Pulmonary artery endothelial cell (primary cell): ENCODE results near the gene CD6. TPM values are rescaled to one million over a fixed set of nuclear protein-coding genes. Genes with fewer than 3 reads are reported as not detected.
A peak's percentile ranks its signal among the peaks of the same experiment; 100 is the strongest.

Experiments used
- DNase-seq: peaks from one replicate; pipeline ENCODE4 v3.0.0-alpha.2; 2011; ENCODE audit warnings: low read depth, low spot score
- total RNA-seq: library from RNA; depleted of rRNA; stranded (reverse); fragments of >200 nt; gene quantifications from 2 replicates; pipeline ENCODE4 v1.2.3, GENCODE V29; 2014

CD6 gene
- total RNA-seq, 1 donor from 2014 or later, result not detected

GRCh38 chr11:61009392-61010275, 38.2 kb downstream of the CD6 start:
- DNase-seq, result no peak

- DNase-seq, result no peak
These were observed 39.2 kb downstream of the CD6 start for GRCh38 chr11:61010466-61011228.

GRCh38 chr11:61011229-61011870, 39.9 kb downstream of the CD6 start:
- peak; percentile 30 for DNase-seq

- DNase-seq, result no peak
These were observed 40.7 kb downstream of the CD6 start for GRCh38 chr11:61011950-61012736.

GRCh38 chr11:61012737-61013215, 41.3 kb downstream of the CD6 start:
- no peak for DNase-seq

- DNase-seq, result no peak
These were observed 46.6 kb downstream of the CD6 start for GRCh38 chr11:61018059-61018458.

DNA sequence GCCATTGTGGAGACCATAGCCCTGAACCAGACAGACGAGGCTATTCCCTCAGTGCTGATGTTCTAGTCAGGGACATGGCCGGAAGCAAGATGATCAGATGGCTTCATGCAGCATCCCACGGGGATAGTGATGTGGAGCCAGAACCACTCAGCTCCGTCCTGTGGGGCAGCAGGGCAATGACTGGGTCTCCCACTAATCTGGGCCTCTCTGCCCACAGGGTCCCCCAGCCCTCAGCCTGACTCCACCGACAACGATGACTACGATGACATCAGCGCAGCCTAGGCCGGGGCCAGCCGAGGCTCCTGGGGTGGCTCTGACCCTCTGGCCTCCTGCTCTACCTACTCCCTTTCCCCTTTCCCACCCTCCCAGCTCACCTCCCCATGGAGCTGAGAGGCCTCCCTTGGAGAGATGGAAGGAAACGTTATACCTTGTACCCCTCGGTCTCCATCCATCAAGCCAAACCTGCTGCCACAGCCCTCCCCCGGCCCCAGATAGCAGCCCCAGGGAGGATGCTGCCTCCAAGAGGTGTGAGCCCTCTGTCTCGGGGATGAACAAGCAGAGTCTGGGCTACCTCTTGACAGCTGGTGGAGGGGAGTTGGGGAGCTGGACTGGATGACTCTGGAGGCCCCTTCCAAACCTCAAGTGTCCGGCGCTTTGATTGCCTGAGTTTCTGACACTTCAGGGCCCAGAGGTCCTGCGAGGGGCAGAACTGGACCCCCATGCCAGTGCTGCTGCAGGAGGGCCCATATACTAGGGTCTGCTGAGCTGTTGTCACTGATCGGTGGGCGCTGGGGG, 47.8 kb downstream of the CD6 start:
- no peak for DNase-seq

DNA sequence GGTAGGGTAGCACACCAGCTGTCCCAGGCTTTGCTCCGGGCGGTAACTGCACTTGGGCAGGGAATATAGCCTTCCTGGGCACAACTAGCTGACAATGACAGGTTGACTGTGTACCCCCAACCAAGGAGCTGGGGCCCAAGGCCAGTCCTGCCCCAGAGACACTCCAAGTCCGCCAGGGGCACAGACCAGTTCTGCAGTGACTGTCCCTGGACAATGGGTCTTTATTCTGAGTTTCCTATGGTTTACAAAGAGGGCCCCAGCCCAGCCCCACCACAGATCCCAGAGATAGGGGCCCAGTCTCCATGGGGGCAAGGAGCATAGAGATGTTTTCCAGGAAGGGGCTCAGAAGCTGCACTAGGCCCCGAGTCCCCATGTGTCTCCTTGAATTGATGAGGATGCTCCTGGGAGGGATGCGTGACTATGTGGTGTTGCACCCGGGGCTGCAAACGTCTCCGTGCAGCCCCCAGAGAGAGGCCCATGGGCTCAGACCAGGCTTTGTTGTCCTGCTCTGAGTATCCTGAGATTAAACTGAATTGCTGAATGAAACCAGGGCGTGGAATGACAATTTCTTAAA, 48.4 kb downstream of the CD6 start:
- DNase-seq, result no peak

DNA sequence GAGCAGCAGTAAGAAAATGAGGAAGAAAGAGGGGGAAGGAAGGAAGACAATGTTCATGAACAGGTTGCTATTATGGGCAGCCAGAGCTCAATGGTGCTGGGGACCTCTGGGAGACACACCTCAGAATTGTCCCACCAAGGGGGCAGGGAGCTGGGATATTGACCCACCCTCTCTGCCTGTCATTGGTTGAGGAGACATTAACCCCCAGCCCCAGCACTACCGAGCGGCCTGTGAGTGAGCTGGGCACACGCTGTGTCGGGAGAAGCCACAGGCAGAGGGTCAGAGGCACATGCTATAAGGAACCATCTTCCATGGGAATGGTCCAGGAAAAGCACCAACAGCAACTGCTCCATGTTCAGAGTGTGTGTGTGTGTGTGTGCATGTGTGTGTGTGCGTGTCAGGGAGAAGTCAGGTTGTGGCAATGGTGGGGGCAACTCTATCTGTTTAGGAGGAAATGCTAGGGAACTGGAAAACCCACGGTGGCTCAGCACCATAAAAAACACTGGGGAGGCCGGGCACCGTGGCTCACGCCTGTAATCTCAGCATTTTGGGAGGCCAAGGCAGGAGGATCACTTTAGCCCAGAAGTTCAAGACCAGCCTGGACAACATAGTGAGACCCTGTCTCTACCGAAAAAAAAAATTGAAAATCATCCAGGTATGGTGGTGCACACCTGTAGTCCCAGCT, 49.2 kb downstream of the CD6 start:
- no peak for DNase-seq

DNA sequence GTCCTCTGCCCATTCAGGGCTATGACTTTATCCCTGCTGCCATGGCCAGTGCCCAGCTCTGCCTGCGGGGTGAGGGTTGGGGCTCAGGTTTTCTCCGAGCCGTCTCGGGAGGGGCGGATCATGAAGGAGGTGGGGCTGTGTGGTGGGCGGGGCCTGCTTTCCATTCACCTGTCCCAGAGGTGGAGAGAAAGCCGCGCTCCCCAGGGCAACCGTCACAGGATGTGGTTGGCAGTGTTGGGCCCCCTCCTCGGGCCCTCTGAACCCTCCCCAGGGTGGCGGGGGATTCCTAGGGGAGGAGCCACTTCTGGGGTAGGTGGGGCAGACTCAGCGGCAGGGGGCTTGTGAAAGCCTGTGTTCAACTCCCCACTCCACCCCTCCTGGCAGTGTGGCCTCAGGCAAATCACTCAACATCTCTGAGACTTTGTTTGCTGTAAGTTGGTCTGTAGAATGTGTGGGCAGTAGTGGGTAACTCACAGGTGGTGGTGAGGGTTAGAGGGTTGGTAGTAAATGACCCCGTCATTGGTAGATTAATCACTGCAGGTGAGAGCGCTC, 50.3 kb downstream of the CD6 start:
- no peak for DNase-seq

- no peak for DNase-seq
These were observed 51.0 kb downstream of the CD6 start for GRCh38 chr11:61022311-61023085.

DNA sequence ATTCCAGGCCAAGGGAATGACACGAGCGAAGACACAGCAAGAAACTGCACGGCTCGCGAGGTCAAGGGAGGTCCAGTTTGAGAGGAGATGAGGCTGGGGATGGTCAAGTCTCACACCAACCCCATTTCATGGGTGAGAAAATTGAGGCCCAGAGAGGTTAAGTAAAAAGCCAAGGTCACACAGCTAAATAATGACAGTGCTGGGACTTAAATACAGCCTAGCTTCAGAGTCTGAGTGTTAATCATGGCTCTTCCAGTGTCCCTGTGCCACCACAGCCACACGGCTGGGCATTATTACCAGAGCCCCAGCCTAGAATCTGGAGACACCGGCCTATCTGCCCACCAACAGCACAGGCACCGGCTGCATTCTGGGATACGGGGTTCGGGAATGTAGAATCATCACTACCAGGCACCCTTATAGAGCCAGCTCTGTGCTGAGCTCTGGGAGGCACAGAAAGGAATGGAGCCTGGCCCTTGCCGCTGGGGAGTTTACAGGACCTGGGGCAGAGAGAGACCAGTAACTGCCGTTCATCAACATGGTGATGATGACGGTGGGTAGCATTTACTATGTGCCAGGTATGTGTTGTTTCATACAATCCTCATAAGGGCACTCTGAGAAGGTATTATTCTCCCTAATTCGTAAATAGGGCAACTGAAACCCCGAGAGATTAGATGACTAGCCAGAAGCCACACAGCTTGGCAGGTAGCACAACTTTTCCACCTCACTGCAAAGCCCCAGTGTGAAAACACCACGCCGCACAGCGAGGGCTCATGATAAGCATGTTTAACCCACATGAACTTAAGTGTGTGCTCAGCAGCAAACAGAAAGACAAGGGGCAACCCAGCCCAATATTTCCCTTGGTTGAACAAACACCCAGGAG, 51.8 kb downstream of the CD6 start:
- no peak for DNase-seq

- no peak for DNase-seq
These were observed 52.5 kb downstream of the CD6 start for GRCh38 chr11:61023966-61024295.

DNA sequence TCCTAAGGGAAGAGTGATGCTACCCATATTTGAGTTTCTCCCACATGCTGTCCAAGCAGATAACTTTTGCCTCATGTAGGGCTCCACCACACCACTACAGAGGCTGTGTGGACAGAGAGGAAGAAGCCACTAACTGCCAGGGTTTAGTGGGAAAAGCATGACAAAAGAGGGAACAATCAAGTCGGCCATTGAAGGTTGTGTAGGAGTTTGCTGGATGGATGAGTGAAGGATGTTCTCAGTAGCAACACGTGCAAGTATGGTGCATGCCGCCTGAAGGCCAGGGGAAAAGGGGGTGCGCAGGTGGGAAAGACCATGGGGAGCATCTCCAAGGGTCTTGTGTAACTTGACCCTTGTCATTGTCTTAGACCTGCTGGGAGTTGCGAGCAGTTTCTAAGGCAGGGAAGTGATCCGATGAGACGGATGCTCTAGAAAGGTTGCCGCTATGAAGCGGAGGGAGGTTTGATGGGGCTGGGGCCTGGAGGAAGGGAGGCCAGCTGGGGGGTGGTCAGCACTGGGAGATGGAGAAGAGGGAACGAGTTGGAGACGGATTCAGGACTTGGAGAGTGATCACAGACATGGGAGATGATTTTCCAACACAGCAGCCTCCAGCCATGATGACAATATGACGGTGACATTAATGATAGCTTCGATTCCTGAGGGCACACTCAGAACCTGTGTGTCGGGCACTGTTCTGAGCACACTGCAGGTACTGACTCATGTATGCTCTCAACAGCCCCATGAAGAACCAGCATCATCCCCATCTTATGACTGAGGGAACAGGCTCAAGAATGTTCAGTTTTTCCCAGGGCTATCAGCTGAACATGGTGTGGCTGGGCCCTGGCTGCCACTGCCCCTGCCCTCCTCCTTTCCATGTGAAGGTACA, 53.7 kb downstream of the CD6 start:
- no peak for DNase-seq

GRCh38 chr11:61025821-61026120, 54.3 kb downstream of the CD6 start:
- no peak for DNase-seq

GRCh38 chr11:61026121-61027031, 54.9 kb downstream of the CD6 start:
- no peak for DNase-seq
